HG02970 (cell line): ENCODE data around the gene SNX14.
"Not testable (repeated sequence)": the region's sequence is repeated elsewhere in the genome, so short reads cannot be mapped to it uniquely, and the experiment has no call there.

Source experiments
- ATAC-seq: cut with Tn5 transposase; IDR thresholded peaks from one replicate; pipeline ENCODE4 v1.9.1; 2021; ENCODE audit warnings: mild to moderate bottlenecking, moderate library complexity, moderate number of reproducible peaks; ENCODE audit not compliant: unreplicated experiment, low FRiP score

The SNX14 gene

DNA sequence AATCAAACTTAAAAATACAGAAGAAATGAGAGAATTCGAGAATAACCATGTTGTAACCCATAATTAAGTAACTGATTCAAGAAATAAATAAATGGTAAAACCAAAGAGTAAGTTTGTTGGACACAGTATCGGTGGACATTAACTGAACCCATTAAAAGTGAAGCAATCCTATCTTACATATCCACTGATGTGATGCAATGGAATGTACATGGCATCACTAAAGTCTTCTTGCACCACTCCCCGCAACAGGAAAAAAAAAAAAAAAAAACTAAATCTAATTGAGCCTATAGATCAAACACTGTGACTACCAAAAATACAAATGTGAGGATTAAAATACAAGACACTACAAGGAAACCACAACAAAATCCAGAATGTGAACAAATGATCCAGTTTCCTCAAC lies 7.9 kb downstream of the SNX14 start:
- no peak for ATAC-seq

DNA sequence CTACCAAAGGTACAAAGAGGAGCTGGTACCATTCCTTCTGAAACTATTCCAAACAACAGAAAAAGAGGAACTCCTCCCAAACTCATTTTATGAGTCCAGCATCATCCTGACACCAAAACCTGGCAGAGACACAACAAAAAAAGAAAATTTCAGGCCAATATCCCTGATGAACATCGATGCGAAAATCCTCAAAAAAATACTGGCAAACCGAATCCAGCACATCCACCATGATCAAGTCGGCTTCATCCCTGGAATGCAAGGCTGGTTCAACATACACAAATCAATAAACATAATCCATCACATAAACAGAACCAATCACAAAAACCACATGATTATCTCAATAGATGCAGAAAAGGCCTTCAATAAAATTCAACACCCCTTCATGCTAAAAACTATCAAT lies 10.8 kb downstream of the SNX14 start:
- not testable (repeated sequence) for ATAC-seq

DNA sequence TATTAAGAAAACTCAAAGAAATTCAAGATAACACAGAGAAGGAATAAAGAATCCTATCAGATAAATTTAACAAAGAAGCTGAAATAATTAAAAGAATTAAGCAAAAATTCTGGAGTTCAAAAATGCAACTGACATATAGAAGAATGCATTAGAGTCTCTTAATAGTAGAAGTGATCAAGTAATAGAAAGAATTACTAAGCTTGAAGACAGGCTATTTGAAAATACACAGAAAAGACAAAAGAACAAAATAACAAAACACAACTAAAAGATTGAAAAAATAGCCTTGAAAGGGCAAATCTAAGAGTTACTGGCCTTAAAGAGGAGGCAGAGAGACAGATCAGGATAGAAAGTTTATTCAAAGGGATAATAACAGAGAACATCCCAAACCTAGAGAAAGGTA lies 12.1 kb downstream of the SNX14 start:
- no peak for ATAC-seq

DNA sequence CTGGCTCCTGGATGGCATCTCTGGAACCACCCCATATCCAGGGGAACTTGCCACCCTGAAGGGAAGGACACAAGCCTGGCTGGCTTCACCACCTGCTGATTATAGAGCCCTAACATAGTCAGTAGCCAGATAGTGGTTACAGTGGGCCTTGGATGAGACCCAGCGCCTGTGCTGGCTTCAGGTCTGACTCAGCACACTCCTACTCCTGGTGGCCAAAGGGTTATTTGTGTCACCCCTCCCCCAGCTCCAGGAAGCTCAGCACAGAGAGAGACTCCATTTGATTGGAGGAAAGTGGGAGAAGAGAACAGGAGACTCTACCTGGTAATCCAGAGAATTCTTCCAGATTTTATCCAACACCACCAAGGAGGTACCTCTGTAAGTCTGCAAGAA lies 12.8 kb downstream of the SNX14 start:
- no peak for ATAC-seq

DNA sequence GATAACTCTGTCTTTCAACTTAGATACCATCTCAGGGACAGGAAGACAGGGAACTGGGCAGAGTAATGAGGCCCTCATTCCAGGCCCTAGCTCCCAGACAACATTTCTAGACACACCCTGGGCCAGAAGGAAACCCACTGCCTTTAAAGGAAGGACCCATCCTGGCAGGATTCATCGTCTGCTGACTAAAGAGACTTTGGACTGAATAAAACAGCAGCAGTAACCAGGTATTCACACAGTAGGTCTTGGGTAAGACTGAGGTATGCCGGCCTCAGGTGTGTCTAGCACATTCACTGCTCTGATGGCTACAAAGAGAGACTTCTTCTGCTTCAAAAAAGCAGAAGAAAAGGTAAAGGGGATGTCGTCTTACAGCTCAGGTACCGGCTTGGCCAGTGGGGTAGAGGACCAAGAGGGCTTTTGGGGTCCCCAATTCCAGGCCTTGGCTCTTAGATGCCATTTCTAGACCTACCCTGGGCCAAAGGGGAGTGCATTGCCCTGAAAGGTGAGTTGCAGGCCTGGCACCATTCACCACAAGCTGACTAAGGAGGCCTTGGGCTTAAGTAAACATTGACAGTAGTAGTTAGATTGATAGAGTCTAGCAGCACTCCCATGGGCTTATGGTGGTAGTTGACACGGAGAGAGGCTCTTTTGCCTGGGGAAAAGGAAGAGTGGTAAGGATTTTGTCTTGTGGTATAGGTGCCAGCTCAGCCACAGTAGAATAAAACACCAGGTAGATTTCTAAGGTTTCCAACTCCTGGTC lies 13.4 kb downstream of the SNX14 start:
- ATAC-seq, result no peak

DNA sequence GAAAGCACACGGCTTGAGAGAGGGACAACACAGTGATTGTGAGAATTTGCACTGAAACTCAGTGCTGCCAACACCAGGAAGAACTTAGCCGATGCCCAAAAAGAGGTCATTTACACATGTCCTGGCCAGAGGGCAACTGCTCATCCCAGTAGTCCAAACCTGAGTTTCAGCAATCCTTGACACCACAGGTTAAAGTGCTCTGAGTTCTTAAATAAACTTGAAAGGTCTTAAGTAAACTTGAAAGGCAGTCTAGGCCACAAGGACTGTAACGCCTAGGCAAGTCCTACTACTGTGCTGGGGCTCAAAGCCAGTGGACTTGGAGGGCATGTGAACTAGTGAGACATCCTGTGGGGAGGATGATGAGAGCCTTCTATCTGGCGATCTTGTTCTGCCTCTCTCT lies 14.1 kb downstream of the SNX14 start:
- ATAC-seq, result no peak

DNA sequence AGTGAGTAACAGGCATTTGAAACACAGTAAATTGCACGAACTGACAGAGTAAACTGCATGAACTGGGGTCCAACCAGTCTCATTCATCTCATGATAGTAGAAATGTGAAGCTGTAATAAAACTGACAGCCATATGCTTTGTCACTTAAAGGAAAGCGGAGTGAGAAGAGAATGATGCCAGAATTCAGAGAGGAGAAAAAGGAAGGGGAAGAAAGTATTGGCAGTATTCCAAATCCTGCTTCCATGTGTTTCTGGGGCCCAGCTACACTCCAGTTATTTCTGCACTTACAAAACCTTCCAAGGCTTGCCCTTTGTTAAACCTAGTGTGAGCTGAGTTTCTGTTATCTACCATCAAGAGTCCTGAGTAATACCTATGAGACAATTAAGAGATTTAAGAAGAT lies 17.2 kb downstream of the SNX14 start:
- no peak for ATAC-seq

DNA sequence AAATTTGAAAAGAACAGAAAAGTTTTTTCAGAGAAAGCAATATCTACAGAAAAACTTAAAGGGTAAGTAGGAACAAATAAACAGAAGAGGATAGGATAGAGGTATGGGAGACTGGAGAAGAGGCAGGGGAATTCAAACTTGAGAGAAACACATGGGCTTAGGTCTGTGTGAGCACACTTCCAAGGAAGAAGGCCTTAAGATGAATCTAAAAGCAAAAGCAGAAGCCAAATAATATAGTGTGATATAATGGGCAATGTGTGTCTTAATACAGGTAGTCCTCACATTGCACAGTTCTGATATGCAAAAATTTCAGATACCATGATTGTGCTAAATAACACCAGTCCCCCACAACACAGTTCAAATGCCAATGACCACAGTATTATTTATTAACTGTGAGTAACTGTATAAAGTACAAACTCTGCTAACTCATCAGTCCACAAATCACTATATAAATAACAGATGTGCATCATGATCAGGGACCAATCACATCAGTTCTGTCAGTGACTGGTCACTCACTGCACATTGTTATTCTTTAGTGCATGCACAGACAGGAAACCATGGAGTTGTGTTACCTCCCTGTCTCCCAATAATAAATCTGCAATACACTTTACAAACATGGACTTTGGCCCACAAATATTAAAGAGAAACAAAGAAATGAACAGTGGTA lies 18.6 kb downstream of the SNX14 start:
- no peak for ATAC-seq

DNA sequence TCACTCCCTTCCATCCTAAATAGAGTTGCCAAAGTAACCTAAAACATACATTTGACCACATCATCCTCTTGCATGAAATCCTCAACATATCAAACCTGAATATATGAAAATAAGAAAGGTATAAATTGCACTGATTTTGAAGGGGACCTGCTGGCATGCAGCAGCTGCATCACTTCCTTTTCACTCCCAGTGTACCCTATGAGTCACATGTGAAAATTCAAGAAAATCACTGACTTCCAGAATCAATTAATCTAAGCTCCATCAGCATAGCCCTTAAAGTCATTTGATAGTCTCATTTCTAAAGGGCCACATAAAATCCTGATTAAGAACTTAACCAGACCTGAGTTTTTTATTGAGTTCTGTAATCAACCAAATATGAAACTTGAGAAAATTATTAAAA lies 24.3 kb downstream of the SNX14 start:
- ATAC-seq, result no peak

DNA sequence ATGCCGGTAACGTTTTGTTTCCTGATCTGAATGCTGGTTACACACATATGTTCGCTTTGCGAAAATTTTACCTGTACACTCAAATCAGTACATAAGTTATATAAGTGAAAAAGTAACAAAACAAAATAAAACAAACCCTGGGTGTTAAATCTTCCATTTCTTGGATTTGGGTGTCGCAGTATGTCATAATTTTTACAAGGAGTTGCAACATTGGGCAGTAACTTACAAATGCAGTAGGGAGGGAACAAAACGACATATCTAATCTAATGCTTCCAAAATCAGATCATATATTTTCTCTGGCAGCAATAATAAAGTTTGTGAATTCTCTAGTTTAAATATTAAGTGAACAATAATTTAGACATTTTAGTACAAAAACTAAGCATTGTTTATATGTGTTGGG lies 25.2 kb downstream of the SNX14 start:
- ATAC-seq, result no peak

DNA sequence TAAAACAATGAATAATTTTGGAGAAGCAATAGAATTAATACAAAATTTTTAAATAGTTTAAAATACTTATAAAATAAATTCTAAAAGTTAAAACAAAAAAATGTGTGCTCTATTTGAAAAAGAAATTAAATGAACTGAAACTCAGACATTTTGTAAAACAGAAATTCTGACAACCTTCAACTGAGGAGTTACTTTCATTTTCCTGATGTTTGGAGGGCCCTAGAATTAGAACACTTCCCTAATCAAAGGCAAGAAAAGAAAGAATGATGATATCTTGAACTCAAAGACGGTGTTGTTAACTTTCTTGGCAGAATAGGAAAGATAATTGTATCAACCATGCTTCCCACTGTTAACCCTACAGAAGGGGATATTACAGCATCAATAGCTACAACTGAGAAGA lies 27.9 kb downstream of the SNX14 start:
- no peak for ATAC-seq

DNA sequence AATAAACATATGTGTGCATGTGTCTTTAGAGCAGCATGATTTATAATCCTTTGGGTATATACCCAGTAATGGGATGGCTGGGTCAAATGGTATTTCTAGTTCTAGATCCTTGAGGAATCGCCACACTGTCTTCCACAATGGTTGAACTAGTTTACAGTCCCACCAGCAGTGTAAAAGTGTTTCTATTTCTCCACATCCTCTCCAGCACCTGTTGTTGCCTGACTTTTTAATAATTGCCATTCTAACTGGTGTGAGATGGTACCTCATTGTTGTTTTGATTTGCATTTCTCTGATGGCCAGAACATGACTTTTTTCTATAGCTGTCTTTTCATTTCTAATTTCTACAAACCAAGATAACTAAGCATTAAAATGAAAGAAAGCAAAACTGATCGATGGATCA lies 29.4 kb downstream of the SNX14 start:
- not testable (repeated sequence) for ATAC-seq

DNA sequence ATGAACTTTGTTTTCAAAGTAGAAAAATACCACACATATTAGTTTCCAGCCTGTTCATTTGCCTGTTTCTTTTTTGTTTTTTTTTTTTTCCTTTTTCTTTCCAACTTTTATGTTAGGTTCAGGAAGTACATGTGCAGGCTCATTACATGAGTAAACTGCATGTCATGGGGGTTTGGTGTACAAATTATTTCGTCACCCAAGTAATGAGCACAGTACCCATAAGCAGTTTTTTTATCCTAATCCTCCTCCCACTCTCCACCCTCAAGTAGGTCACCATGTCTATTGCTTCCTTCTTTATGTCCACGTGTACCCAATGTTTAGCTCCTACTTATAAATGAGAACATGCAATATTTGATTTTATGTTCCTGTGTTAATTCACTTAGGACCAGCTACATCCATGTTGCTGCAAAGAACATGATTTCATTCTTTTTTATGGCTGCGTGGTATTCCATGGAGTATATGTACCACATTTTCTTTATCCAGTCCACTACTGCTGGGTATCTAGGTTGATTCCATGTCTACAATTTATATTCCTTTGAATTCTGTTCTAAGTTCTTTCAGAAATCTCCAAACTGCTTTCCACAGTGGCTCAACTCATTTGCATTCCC lies 31.8 kb downstream of the SNX14 start:
- ATAC-seq, result no peak

DNA sequence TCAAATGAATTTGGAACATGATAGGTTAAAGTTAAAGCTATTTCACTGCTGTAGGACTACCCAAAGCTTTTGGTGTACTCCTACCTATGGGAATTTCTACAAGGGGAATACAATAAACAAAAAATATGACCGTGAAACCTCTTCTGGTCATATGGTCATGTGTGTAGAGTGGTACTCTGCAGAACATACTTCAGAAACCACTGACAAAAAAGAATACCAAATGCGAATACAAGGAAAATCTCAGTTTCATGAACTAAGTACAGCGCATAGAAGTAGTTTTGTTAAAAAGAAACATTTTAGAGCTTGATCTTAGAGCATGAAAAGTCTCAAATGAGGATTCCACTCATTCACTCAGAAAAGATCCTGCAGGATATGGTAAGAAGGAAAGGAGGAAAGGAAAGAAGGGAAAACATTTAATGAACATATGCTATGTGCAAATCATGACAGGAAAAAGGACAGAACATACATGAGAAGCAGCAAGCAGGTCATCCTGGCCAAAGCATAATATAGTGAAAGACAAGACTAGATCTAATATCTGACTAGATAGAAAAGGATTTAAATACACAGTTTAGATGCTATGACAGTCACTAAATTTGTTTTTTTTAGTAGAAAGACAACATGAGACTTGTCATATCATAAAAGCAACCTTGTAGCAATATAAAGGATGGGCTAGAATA lies 36.5 kb downstream of the SNX14 start:
- ATAC-seq, result no peak

DNA sequence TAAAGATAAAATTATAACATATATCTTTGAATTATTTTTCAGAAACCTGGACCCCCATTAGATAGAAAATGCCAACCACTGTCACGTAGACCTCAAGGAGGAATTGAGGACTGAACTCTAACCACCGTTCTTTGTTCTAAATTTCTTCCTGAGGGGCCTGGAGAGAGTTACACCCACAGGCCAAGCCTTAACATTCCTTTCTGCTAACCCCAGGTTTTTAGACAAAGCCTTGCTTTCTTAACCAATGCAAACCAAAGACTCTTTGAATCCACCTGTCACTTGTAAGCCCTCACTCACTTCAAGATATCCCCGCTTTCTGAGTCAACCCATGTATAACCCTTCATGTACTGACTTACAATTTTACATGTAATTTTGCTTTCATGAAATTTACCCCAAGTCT lies 41.0 kb downstream of the SNX14 start:
- ATAC-seq, result no peak

DNA sequence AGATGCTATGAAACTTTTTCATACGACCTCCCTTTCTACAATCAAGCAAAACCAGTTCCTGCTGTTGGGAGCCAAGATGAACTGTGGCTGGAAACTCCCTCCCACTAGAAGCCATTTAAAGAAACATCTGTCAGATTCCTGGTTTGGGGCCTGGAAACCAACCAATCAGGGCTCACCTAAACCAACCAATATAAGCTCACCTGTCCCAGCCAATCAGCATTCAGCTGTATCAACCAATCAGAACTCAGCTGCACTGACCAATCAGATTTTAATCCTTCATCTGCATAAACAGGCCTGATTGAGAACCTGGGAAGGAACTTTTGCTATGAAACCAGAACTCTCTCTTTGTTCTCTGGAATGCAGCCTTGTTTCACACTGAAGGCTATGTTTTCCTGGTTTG lies 42.4 kb downstream of the SNX14 start:
- ATAC-seq, result no peak

DNA sequence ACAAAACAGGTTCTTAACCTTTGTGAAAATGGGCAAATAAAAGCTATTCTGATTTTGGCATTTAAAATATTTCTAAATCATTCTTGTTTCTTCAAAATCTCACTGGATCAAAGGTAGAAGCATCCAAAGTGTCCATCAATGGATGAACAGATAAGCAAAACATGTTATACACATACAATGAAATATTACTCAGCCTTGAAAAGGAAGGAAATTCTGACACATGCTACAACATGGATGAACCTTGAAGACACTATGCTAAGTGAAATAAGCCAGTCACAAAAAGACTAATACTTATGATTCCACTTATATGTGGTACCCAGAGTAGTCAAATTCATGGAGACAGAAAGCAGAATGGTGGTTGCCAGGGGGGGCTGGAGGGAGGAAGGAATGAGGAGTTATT lies 45.9 kb downstream of the SNX14 start:
- ATAC-seq, result no peak

DNA sequence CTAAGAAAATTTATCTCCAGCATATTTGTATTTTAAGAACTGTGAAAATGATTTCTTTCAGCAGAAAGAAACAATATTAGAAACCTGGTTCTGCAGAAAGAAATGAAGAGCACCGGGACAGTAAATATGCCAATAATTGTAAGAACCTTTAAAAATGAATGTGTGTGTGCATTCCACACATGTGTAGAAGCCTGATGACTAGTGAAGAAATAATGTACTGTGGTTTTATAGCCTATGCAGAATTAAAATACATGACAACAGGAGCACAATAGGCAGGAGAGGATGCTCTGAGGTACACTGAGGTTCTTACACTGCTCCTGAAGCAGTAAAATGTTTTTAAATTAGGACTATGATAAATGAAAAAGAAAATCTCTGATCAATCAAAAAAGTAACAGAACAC lies 48.9 kb downstream of the SNX14 start:
- ATAC-seq, result no peak

DNA sequence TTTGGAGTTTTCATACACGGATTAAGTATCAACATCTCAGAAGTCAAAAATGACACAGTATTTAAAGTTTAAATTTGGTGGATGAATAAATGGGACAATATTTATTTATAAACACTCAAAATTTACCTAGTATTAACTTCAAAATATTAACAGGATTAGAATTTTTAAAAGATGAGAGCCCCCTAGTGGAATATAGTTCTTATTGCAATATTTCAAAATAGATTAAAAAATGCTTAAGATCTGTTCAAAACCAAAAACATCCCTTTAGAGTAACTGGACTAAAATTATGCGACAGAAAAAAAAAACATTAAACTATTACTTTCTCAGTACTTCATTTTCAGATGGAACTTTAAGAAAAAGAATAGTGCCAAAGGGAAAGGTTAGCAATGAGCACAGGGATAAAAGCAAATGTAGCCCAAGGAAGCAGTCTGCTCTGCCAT lies 56.6 kb downstream of the SNX14 start:
- no peak for ATAC-seq

DNA sequence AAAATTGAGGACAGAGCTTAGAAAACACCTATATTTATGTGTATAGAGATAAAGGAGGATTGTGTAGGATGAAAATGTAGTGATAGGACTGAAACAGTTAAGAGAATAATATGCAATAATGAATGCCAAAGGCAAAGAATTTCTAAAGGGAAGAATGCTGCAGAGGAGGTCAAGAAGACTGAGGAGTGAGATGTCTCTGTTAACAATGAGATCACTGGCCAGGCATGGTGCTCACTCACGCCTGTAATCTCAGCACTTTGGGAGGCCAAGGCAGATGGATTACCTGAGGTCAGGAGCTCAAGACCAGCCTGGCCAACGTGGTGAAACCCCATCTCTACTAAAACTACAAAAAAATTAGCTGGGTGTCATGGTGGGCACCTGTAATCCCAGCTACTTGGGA lies 69.4 kb downstream of the SNX14 start:
- ATAC-seq, result not testable (repeated sequence)

DNA sequence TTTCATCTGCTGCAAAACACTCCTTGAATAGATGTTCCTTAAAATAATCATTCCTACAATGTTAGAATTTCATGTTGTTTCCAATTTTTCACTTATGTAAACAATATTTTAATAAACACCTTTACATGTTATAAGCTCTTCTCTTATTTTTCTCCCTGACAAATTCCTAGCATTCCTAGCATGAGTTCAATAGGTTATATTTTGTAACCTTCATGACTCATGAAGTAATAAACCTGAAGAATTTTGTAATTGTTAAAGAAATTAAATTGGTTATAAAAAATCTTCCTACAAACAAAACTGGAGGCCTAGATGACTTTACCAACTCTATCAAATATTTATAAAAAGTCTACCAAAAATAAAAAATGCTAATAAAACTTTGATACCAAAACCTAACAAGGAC lies 77.5 kb downstream of the SNX14 start:
- ATAC-seq, result no peak
